Body of pancreas (tissue), 4 donors: ENCODE measurements around the gene COLEC12. TPM values are rescaled to one million over a fixed set of nuclear protein-coding genes. Genes with fewer than 3 reads are reported as not detected.

ENCODE experiments used
- ATAC-seq: fragments of 150-250 bp; one replicate; pipeline ENCODE4 v1.9.1; 2016
- DNase-seq, 4 donors: peaks; one replicate each; pipeline ENCODE4 v3.0.0-alpha.2; 2019
- H3K27ac ChIP-seq, 4 donors: fragments of 200-600 bp; sonication (generic); 1 replicate in 3 of 4; 2 replicates in 1 of 4; pipeline versions ENCODE4 v1.5.1 to v1.6.1; 2016 to 2019; ENCODE audit warnings: mild to moderate bottlenecking in 1 of 4, mixed read lengths in 1 of 4, moderate library complexity in 1 of 4
- H3K27me3 ChIP-seq, 2 donors: fragments of 200-600 bp; sonication (generic); one replicate each; pipeline ENCODE4 v1.6.0; 2016; ENCODE audit warnings: mild to moderate bottlenecking in 1 of 2
- H3K36me3 ChIP-seq, 2 donors: fragments of 200-600 bp; sonication (generic); replicated peaks in 1 of 2; 2 replicates each; pipeline ENCODE4 v1.5.1; 2016; ENCODE audit warnings: low read depth in 2 of 2; ENCODE audit not compliant: insufficient read depth in 1 of 2
- H3K4me1 ChIP-seq: fragments of 200-600 bp; sonication (generic); one replicate; pipeline ENCODE4 v1.6.0; 2016
- H3K4me3 ChIP-seq, 2 donors: fragments of 200-600 bp; sonication (generic); 1 replicate in 1 of 2; 2 replicates in 1 of 2; pipeline ENCODE4 v1.5.1; 2016 to 2019
- H3K9me3 ChIP-seq, 3 donors: fragments of 200-600 bp; sonication (generic); 1 replicate in 2 of 3; 2 replicates in 1 of 3; pipeline ENCODE4 v1.5.1; 2016
- CTCF ChIP-seq, 7 experiments: fragments of 450-650 bp in 4 of 7; fragments of 200-600 bp in 3 of 7; sonication (generic) in 3 of 7; IDR thresholded peaks; one replicate each; pipeline ENCODE4 v1.5.1; 2016 to 2019; ENCODE audit warnings: antibody characterized with exemption in 7 of 7
- POLR2A ChIP-seq, 3 donors: fragments of 450-650 bp; IDR thresholded peaks; one replicate each; pipeline ENCODE4 v1.6.1; 2016; ENCODE audit warnings: antibody characterized with exemption in 3 of 3, mild to moderate bottlenecking in 2 of 3
- WGBS, 2 donors: methylation state at CpG; one replicate each; pipeline ENCODE4 v1.1.5; 2017; 5-methylcytosine and 5-hydroxymethylcytosine counted together
- intact Hi-C: fragments of 100-400 bp; cut with DNase I; formaldehyde crosslinking; loops from one replicate; pipeline ENCODE4 v1.15.1; 2023
- total RNA-seq, 2 donors: library from RNA; depleted of rRNA; stranded (reverse); fragments of >200 nt; gene quantifications; one replicate each; pipeline ENCODE4 v1.1.0, GENCODE V29; 2016

The COLEC12 gene
- total RNA-seq, 2 donors from 2014 or later: 3.6 to 4.2 TPM

GRCh38 chr18:506801-507200 lies 6.3 kb upstream of the COLEC12 start:
- H3K4me1 ChIP-seq: no peaks in the 10 kb centered on the region
- 84 to 97% methylated on average over 4 of the region's 4 CpGs for WGBS, 2 donors
- no peaks in the 10 kb centered on the region for H3K27me3 ChIP-seq
- no peak overlapping the region for H3K4me3 ChIP-seq
- no peak for DNase-seq
- TF ChIP-seq CTCF (IDR thresholded peaks at IDR 0.05) (no peak), POLR2A (IDR thresholded peaks at IDR 0.05) (no peak)
- intact Hi-C loops: no loop called here
- no peaks in the 10 kb centered on the region for H3K9me3 ChIP-seq
- no peak overlapping the region for H3K27ac ChIP-seq
- no peaks in the 10 kb centered on the region for H3K36me3 ChIP-seq
- no peak for ATAC-seq

GRCh38 chr18:506264-506663 lies 5.8 kb upstream of the COLEC12 start:
- no peak overlapping the region for H3K4me3 ChIP-seq
- H3K36me3 ChIP-seq: no peaks in the 10 kb centered on the region
- H3K27me3 ChIP-seq: no peaks in the 10 kb centered on the region
- no peak for DNase-seq
- ATAC-seq: no peak
- 72 to 76% methylated on average over 1 of the region's 1 CpG for WGBS, 2 donors
- H3K4me1 ChIP-seq: peaks cover under 1% of the 10 kb centered on the region
- H3K9me3 ChIP-seq: no peaks in the 10 kb centered on the region
- intact Hi-C loops: no loop called here
- TF ChIP-seq CTCF (IDR thresholded peaks at IDR 0.05): no peak
- H3K27ac ChIP-seq: no peak overlapping the region

GRCh38 chr18:505483-506122 lies 5.1 kb upstream of the COLEC12 start:
- TF ChIP-seq POLR2A (IDR thresholded peaks at IDR 0.05): no peak
- Histone ChIP-seq H3K9me3 (no peaks in the 10 kb centered on the region), H3K4me3 (no peak overlapping the region), H3K27me3 (no peaks in the 10 kb centered on the region), H3K4me1 (peaks cover 7% of the 10 kb centered on the region), H3K27ac (no peak overlapping the region), H3K36me3 (no peaks in the 10 kb centered on the region)
- no peak for ATAC-seq
- intact Hi-C loops: no loop called here
- no peak for DNase-seq
- WGBS, 2 donors: 67 to 74% methylated on average over 6 of the region's 6 CpGs

GRCh38 chr18:501406-501714 lies 859 bp upstream of the COLEC12 start:
- Histone ChIP-seq H3K27me3 (peaks cover 0 to 12% of the 10 kb centered on the region in 2 donors), H3K4me1 (peaks cover 21% of the 10 kb centered on the region), H3K9me3 (no peaks in the 10 kb centered on the region), H3K27ac (no peak overlapping the region), H3K4me3 (no peak overlapping the region), H3K36me3 (no peaks in the 10 kb centered on the region)
- intact Hi-C loops: no loop called here
- DNase-seq (no peak), ATAC-seq (no peak)
- TF ChIP-seq CTCF (IDR thresholded peaks at IDR 0.05): no peak
- no peak for TF ChIP-seq POLR2A (IDR thresholded peaks at IDR 0.05)
- 34 to 37% methylated on average over 11 of the region's 11 CpGs for WGBS, 2 donors

GRCh38 chr18:499776-500631 lies 497 bp downstream of the COLEC12 start:
- 0% methylated on average over 29 to 82 of the region's 93 CpGs for WGBS, 2 donors
- no peak overlapping the region for H3K27ac ChIP-seq
- H3K36me3 ChIP-seq: no peaks in the 10 kb centered on the region
- H3K4me1 ChIP-seq: peaks cover 21% of the 10 kb centered on the region
- peak overlapping the region in 1 of 2 donors; percentile 17 for H3K4me3 ChIP-seq
- TF ChIP-seq CTCF (IDR thresholded peaks at IDR 0.05) (no peak), POLR2A (IDR thresholded peaks at IDR 0.05) (no peak)
- peak in 1 of 4 donors; percentile 20 for DNase-seq
- intact Hi-C loops: no loop called here
- no peaks in the 10 kb centered on the region for H3K9me3 ChIP-seq
- peaks cover 0 to 12% of the 10 kb centered on the region in 2 donors for H3K27me3 ChIP-seq
- peak; percentile 11 for ATAC-seq
